ENCODE results near the gene PRDM5. TPM values are rescaled to one million over a fixed set of nuclear protein-coding genes. Genes with fewer than 3 reads are reported as not detected.

PRDM5 gene
- total RNA-seq, 6 donors from 2014 or later, result 8.0 to 28.3 (median 18.9) TPM

GRCh38 chr4:120685756-120686278, 236.7 kb downstream of the PRDM5 start:
- no peak for ATAC-seq (ENCODE audit: low FRiP score in 2 of 2)
- TF ChIP-seq POLR2AphosphoS5 (IDR thresholded peaks at IDR 0.05) (no peak), EP300 (IDR thresholded peaks at IDR 0.05) (no peak), CTCF (IDR thresholded peaks at IDR 0.05) (no peak), POLR2A (IDR thresholded peaks at IDR 0.05) (no peak)
- no peak for DNase-seq

GRCh38 chr4:120683897-120684540, 238.5 kb downstream of the PRDM5 start:
- WGBS, 2 donors, result 47 to 50% methylated on average over 6 of the region's 6 CpGs
- no peak overlapping the region for H3K4me3 ChIP-seq

More at GRCh38 chr4:120685756-120686278, 236.7 kb downstream of the PRDM5 start:
- Histone ChIP-seq H3K4me1 (no peaks in the 10 kb centered on the region), H3K27me3 (no peaks in the 10 kb centered on the region), H3K27ac (no peak overlapping the region), H3K36me3 (no peaks in the 10 kb centered on the region), H3K9me3 (no peaks in the 10 kb centered on the region), H3K4me3 (no peak overlapping the region)
- WGBS, 2 donors, result 79 to 93% methylated on average over 2 of the region's 2 CpGs

GRCh38 chr4:120682981-120683380, 239.5 kb downstream of the PRDM5 start:
- ATAC-seq (ENCODE audit: low FRiP score in 2 of 2), result no peak
- no peak overlapping the region for H3K27ac ChIP-seq
- WGBS, 2 donors, result 80 to 89% methylated on average over 3 of the region's 3 CpGs

More at GRCh38 chr4:120683897-120684540, 238.5 kb downstream of the PRDM5 start:
- Histone ChIP-seq H3K36me3 (no peaks in the 10 kb centered on the region), H3K4me1 (no peaks in the 10 kb centered on the region), H3K27ac (no peak overlapping the region), H3K27me3 (no peaks in the 10 kb centered on the region), H3K9me3 (no peaks in the 10 kb centered on the region)
- ATAC-seq (ENCODE audit: low FRiP score in 2 of 2) (no peak), DNase-seq (no peak)
- no peak for TF ChIP-seq EP300 (IDR thresholded peaks at IDR 0.05)
- TF ChIP-seq POLR2AphosphoS5 (IDR thresholded peaks at IDR 0.05), result no peak
- no peak for TF ChIP-seq POLR2A (IDR thresholded peaks at IDR 0.05)
- no peak for TF ChIP-seq CTCF (IDR thresholded peaks at IDR 0.05)

GRCh38 chr4:120680647-120681228, 241.8 kb downstream of the PRDM5 start:
- no peaks in the 10 kb centered on the region for H3K9me3 ChIP-seq
- 89% methylated on average over 3 of the region's 3 CpGs for WGBS, 2 donors
- ATAC-seq (ENCODE audit: low FRiP score in 2 of 2), result no peak

More at GRCh38 chr4:120682981-120683380, 239.5 kb downstream of the PRDM5 start:
- TF ChIP-seq POLR2A (IDR thresholded peaks at IDR 0.05) (no peak), EP300 (IDR thresholded peaks at IDR 0.05) (no peak)
- DNase-seq, result no peak
- Histone ChIP-seq H3K27me3 (no peaks in the 10 kb centered on the region), H3K9me3 (no peaks in the 10 kb centered on the region), H3K4me3 (no peak overlapping the region), H3K36me3 (no peaks in the 10 kb centered on the region), H3K4me1 (no peaks in the 10 kb centered on the region)

More at GRCh38 chr4:120680647-120681228, 241.8 kb downstream of the PRDM5 start:
- DNase-seq, result no peak
- TF ChIP-seq POLR2AphosphoS5 (IDR thresholded peaks at IDR 0.05), result no peak
- no peak for TF ChIP-seq POLR2A (IDR thresholded peaks at IDR 0.05)
- no peak for TF ChIP-seq CTCF (IDR thresholded peaks at IDR 0.05)
- no peaks in the 10 kb centered on the region for H3K4me1 ChIP-seq
- H3K27ac ChIP-seq, result no peak overlapping the region
- no peaks in the 10 kb centered on the region for H3K36me3 ChIP-seq
- H3K27me3 ChIP-seq, result no peaks in the 10 kb centered on the region
- no peak overlapping the region for H3K4me3 ChIP-seq
